Measurements from ENCODE around the gene RADIL.

GRCh38 chr7:4895766-4896165, 12.2 kb upstream of the RADIL start:
- TF ChIP-seq, protein P1, sequence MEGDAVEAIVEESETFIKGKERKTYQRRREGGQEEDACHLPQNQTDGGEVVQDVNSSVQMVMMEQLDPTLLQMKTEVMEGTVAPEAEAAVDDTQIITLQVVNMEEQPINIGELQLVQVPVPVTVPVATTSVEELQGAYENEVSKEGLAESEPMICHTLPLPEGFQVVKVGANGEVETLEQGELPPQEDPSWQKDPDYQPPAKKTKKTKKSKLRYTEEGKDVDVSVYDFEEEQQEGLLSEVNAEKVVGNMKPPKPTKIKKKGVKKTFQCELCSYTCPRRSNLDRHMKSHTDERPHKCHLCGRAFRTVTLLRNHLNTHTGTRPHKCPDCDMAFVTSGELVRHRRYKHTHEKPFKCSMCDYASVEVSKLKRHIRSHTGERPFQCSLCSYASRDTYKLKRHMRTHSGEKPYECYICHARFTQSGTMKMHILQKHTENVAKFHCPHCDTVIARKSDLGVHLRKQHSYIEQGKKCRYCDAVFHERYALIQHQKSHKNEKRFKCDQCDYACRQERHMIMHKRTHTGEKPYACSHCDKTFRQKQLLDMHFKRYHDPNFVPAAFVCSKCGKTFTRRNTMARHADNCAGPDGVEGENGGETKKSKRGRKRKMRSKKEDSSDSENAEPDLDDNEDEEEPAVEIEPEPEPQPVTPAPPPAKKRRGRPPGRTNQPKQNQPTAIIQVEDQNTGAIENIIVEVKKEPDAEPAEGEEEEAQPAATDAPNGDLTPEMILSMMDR (conservative IDR thresholded peaks at IDR 0.05; ENCODE audit: low read depth, low read length), result no peak
- no peak for TF ChIP-seq EZH2 (IDR thresholded peaks at IDR 0.05; ENCODE audit: borderline replicate concordance, low read depth, low read length, poor library complexity, severe bottlenecking)
